H9 (cell line): ENCODE results near the gene OFD1. TPM values are rescaled to one million over a fixed set of nuclear protein-coding genes. Genes with fewer than 3 reads are reported as not detected.

Experiments
- DNase-seq: peaks from one replicate; pipeline ENCODE4 v3.0.0-alpha.2; 2017
- H2AFZ ChIP-seq: one replicate; pipeline ENCODE4 v1.6.1; 2013; ENCODE audit warnings: mild to moderate bottlenecking, low read length, control low read depth, moderate library complexity
- H2AK5ac ChIP-seq: 2 replicates; pipeline ENCODE4 v1.6.1; 2013; ENCODE audit warnings: low read length, control low read depth, mixed read lengths; ENCODE audit not compliant: insufficient read length
- H2BK120ac ChIP-seq: one replicate; pipeline ENCODE4 v1.6.1; 2013; ENCODE audit warnings: low read depth, mild to moderate bottlenecking, low read length, control low read depth, inconsistent platforms; ENCODE audit not compliant: poor library complexity, severe bottlenecking
- H2BK12ac ChIP-seq: 2 replicates; pipeline ENCODE4 v1.6.1; 2013; ENCODE audit warnings: low read length, control low read depth, mixed read lengths, low read depth; ENCODE audit not compliant: insufficient read length
- H2BK15ac ChIP-seq: 2 replicates; pipeline ENCODE4 v1.6.1; 2013; ENCODE audit warnings: low read depth, low read length, control low read depth
- H2BK20ac ChIP-seq: one replicate; pipeline ENCODE4 v1.6.1; 2013; ENCODE audit warnings: low read depth, mild to moderate bottlenecking, low read length, control low read depth, inconsistent platforms; ENCODE audit not compliant: poor library complexity, severe bottlenecking
- H2BK5ac ChIP-seq: 2 replicates; pipeline ENCODE4 v1.6.1; 2013; ENCODE audit warnings: low read length, control low read depth, mixed read lengths; ENCODE audit not compliant: insufficient read length
- H3K14ac ChIP-seq: 2 replicates; pipeline ENCODE4 v1.6.1; 2013; ENCODE audit warnings: low read length, control low read depth; ENCODE audit not compliant: insufficient read depth
- H3K18ac ChIP-seq: 2 replicates; pipeline ENCODE4 v1.6.1; 2013; ENCODE audit warnings: low read depth, mild to moderate bottlenecking, mixed read lengths, low read length, control low read depth; ENCODE audit not compliant: insufficient read length
- H3K23ac ChIP-seq: 2 replicates; pipeline ENCODE4 v1.6.1; 2013; ENCODE audit warnings: low read length, control low read depth, mixed read lengths, low read depth; ENCODE audit not compliant: insufficient read length
- H3K23me2 ChIP-seq: 2 replicates; pipeline ENCODE4 v1.6.1; 2013; ENCODE audit warnings: low read depth, mild to moderate bottlenecking, mixed read lengths, low read length, control low read depth; ENCODE audit not compliant: insufficient read length, poor library complexity, severe bottlenecking
- H3K27ac ChIP-seq: 2 replicates; pipeline ENCODE4 v1.5.1; 2013; ENCODE audit warnings: low read length, control low read depth, mixed read lengths, low read depth; ENCODE audit not compliant: insufficient read length
- H3K27me3 ChIP-seq: 2 replicates; pipeline ENCODE4 v1.6.1; 2013; ENCODE audit warnings: low read length, control low read depth, inconsistent platforms; ENCODE audit not compliant: insufficient read depth
- H3K4ac ChIP-seq: 2 replicates; pipeline ENCODE4 v1.6.1; 2013; ENCODE audit warnings: low read depth, mild to moderate bottlenecking, control low read depth, inconsistent platforms, low read length, moderate library complexity
- H3K4me1 ChIP-seq: 2 replicates; pipeline ENCODE4 v1.6.1; 2013; ENCODE audit warnings: low read length, control low read depth, inconsistent platforms; ENCODE audit not compliant: insufficient read depth
- H3K4me2 ChIP-seq: 2 replicates; pipeline ENCODE4 v1.6.1; 2013; ENCODE audit warnings: low read length, control low read depth, mixed read lengths; ENCODE audit not compliant: insufficient read length, insufficient read depth
- H3K56ac ChIP-seq: 2 replicates; pipeline ENCODE4 v1.6.1; 2013; ENCODE audit warnings: low read depth, mild to moderate bottlenecking, mixed read lengths, low read length, control low read depth; ENCODE audit not compliant: insufficient read length
- H3K79me1 ChIP-seq: 2 replicates; pipeline ENCODE4 v1.6.1; 2013; ENCODE audit warnings: low read depth, mild to moderate bottlenecking, moderate library complexity, low read length, control low read depth, inconsistent platforms; ENCODE audit not compliant: insufficient read depth, poor library complexity, severe bottlenecking
- H3K79me2 ChIP-seq: 2 replicates; pipeline ENCODE4 v1.6.1; 2013; ENCODE audit warnings: low read length, control low read depth, inconsistent platforms; ENCODE audit not compliant: insufficient read depth
- H3K9ac ChIP-seq: 2 replicates; pipeline ENCODE4 v1.6.1; 2013; ENCODE audit warnings: low read length, control low read depth, mixed read lengths; ENCODE audit not compliant: insufficient read length; ENCODE audit errors: extremely low read depth
- H3K9me3 ChIP-seq: one replicate; pipeline ENCODE4 v1.6.1; 2013; ENCODE audit warnings: low read depth, low read length, inconsistent platforms; ENCODE audit not compliant: control insufficient read depth
- H3T11ph ChIP-seq: one replicate; pipeline ENCODE4 v1.6.1; 2013; ENCODE audit warnings: mild to moderate bottlenecking, low read length, control low read depth, inconsistent platforms
- H4K20me1 ChIP-seq: one replicate; pipeline ENCODE4 v1.6.1; 2013; ENCODE audit not compliant: control insufficient read depth, insufficient read length, insufficient read depth
- H4K5ac ChIP-seq: 2 replicates; pipeline ENCODE4 v1.6.1; 2013; ENCODE audit warnings: low read depth, mild to moderate bottlenecking, mixed read lengths, low read length, control low read depth; ENCODE audit not compliant: insufficient read length
- H4K8ac ChIP-seq: replicated peaks from 2 replicates; pipeline ENCODE4 v1.6.1; 2013; ENCODE audit warnings: low read length, control low read depth, mixed read lengths, low read depth; ENCODE audit not compliant: insufficient read length
- H4K91ac ChIP-seq: 2 replicates; pipeline ENCODE4 v1.6.1; 2013; ENCODE audit warnings: low read depth, mild to moderate bottlenecking, moderate library complexity, mixed read lengths, low read length, control low read depth; ENCODE audit not compliant: insufficient read length
- H3K27ac Mint-ChIP-seq, 3 experiments: 2 replicates in 2 of 3; 3 replicates in 1 of 3; pipeline ENCODE4 v1.8.0; 2020 to 2021; ENCODE audit warnings: mixed read lengths in 3 of 3, mild to moderate bottlenecking in 1 of 3, moderate library complexity in 1 of 3
- H3K27me3 Mint-ChIP-seq: 2 replicates; pipeline ENCODE4 v1.8.0; 2021; ENCODE audit warnings: low read depth, mild to moderate bottlenecking, moderate library complexity, mixed read lengths
- H3K36me3 Mint-ChIP-seq, 3 experiments: 2 replicates in 2 of 3; 3 replicates in 1 of 3; pipeline ENCODE4 v1.8.0; 2020 to 2021; ENCODE audit warnings: low read depth in 3 of 3, mixed read lengths in 3 of 3; ENCODE audit not compliant: insufficient read depth in 1 of 3
- H3K4me1 Mint-ChIP-seq, 2 experiments: 2 replicates each; pipeline ENCODE4 v1.8.0; 2020; ENCODE audit warnings: mixed read lengths in 2 of 2
- H3K4me3 Mint-ChIP-seq, 2 experiments: 2 replicates in 1 of 2; 3 replicates in 1 of 2; pipeline ENCODE4 v1.8.0; 2020 to 2021; ENCODE audit warnings: mild to moderate bottlenecking in 2 of 2, mixed read lengths in 2 of 2, moderate library complexity in 1 of 2
- H3K9me3 Mint-ChIP-seq, 2 experiments: 2 replicates in 1 of 2; 3 replicates in 1 of 2; pipeline ENCODE4 v1.8.0; 2020; ENCODE audit warnings: mild to moderate bottlenecking in 2 of 2, mixed read lengths in 2 of 2, moderate library complexity in 1 of 2
- WGBS: extraction: QIAGEN DNeasy Blood & Tissue Kit; methylation state at CpG from one replicate; pipeline ENCODE4 v1.1.7; 2013; ENCODE audit warnings: missing lambda C conversion rate, low lambda C conversion rate, mixed read lengths; ENCODE audit not compliant: insufficient read length; ENCODE audit errors: extremely low coverage; 5-methylcytosine and 5-hydroxymethylcytosine counted together
- total RNA-seq: library from RNA; stranded (reverse); gene quantifications from 2 replicates; pipeline ENCODE4 v1.2.1, GENCODE V29; 2021
- TF ChIP-seq, protein P1 (sequence below): fragments of 200-600 bp; sonication (generic); conservative IDR thresholded peaks from 3 replicates; pipeline ENCODE4 v1.8.0; 2021; ENCODE audit warnings: antibody characterized with exemption, mild to moderate bottlenecking

The OFD1 gene
- total RNA-seq, 1 experiment from 2014 or later = 36.0 TPM

DNA sequence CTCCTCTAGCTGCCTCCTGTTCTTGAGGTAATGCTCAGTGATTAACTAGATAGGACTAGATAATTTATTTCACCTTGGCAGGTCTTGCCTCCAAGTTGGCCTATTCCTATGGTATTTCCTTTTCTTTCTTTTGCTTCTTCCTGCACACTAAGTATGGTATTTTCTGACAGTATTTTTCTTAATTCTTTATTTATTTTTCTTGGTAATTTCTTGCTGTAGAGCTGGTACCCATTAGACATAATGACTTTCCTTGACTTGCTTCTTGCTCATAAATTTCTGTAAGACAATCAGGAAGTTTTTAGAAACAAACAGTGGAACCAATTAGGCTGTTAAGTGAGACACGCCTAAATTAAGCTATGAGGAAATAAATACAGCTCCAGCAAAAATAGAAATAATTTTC, 36.1 kb upstream of the OFD1 start:
- WGBS = no CpG with 5 or more reads among the region's 1 CpG
- Histone ChIP-seq H3K4me1 (peaks cover 6% of the 10 kb centered on the region; the same call in 1 of the 2 replicates), H4K91ac (no peak overlapping the region), H3K4ac (no peak overlapping the region), H3K14ac (no peak overlapping the region), H2AK5ac (no peak overlapping the region), H4K8ac (no peak overlapping the region), H3K79me2 (peaks cover 26% of the 10 kb centered on the region; the same call in 1 of the 2 replicates), H3K27me3 (no peaks in the 10 kb centered on the region), H2AFZ (no peak overlapping the region), H3K79me1 (peaks cover 4% of the 10 kb centered on the region), H3K27ac (no peak overlapping the region), H3K9me3 (no peaks in the 10 kb centered on the region), H3K9ac (no peak overlapping the region), H2BK5ac (no peak overlapping the region), H2BK20ac (no peak overlapping the region), H2BK12ac (no peak overlapping the region), H3K23ac (no peak overlapping the region), H4K5ac (no peak overlapping the region), H3K23me2 (no peaks in the 10 kb centered on the region), H3K18ac (no peak overlapping the region), H3K56ac (no peak overlapping the region), H2BK120ac (no peak overlapping the region), H3K4me2 (no peak overlapping the region), H3T11ph (no peak overlapping the region), H2BK15ac (no peak overlapping the region), H4K20me1 (no peaks in the 10 kb centered on the region)
- Mint-ChIP-seq H3K27me3 (no peaks in the 10 kb centered on the region; the same call in none of the 2 replicates), H3K36me3 (peaks cover 0 to 8% (median 2%) of the 10 kb centered on the region in 3 experiments; a peak in 4 of 7 replicates), H3K4me1 (peaks cover 23 to 28% of the 10 kb centered on the region in 2 experiments), H3K27ac (no peak overlapping the region), H3K9me3 (peaks cover 23 to 29% of the 10 kb centered on the region in 2 experiments), H3K4me3 (no peak overlapping the region)
- TF ChIP-seq, protein P1, sequence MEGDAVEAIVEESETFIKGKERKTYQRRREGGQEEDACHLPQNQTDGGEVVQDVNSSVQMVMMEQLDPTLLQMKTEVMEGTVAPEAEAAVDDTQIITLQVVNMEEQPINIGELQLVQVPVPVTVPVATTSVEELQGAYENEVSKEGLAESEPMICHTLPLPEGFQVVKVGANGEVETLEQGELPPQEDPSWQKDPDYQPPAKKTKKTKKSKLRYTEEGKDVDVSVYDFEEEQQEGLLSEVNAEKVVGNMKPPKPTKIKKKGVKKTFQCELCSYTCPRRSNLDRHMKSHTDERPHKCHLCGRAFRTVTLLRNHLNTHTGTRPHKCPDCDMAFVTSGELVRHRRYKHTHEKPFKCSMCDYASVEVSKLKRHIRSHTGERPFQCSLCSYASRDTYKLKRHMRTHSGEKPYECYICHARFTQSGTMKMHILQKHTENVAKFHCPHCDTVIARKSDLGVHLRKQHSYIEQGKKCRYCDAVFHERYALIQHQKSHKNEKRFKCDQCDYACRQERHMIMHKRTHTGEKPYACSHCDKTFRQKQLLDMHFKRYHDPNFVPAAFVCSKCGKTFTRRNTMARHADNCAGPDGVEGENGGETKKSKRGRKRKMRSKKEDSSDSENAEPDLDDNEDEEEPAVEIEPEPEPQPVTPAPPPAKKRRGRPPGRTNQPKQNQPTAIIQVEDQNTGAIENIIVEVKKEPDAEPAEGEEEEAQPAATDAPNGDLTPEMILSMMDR = no peak
- no peak for DNase-seq
